PC-9 (cell line): ENCODE measurements around the gene RANBP10. TPM values are rescaled to one million over a fixed set of nuclear protein-coding genes. Genes with fewer than 3 reads are reported as not detected.

ENCODE experiments used
- BruUV-seq: library from RNA; stranded (reverse); fragments of 400-500 nt; replicated peaks from 2 replicates; lab custom pipeline; 2021; lab: Mats Ljungman, UMichigan
- CTCF ChIA-PET: fragments of 300-600 bp; sonication (Branson Sonifier 250); formaldehyde crosslinking; loops from one replicate; lab custom pipeline; 2022; ENCODE audit warnings: antibody characterized with exemption; lab: Charles Lee
- POLR2A ChIA-PET: fragments of 300-600 bp; sonication (Branson Sonifier 250); formaldehyde crosslinking; loops from one replicate; lab custom pipeline; 2022; ENCODE audit warnings: antibody characterized with exemption; ENCODE audit not compliant: unreplicated experiment; lab: Charles Lee
- DNase-seq, 2 experiments: peaks; one replicate each; pipeline versions ENCODE4 v3.0.0 to v3.0.0-alpha.2; 2015 to 2022; ENCODE audit warnings: mixed read lengths in 1 of 2
- H2AFZ ChIP-seq: fragments of 200-600 bp; sonication (generic); 2 replicates; pipeline ENCODE4 v1.8.1; 2017; ENCODE audit warnings: antibody characterized with exemption
- H3F3A ChIP-seq: fragments of 200-600 bp; sonication (generic); 2 replicates; pipeline ENCODE4 v1.8.1; 2017; ENCODE audit warnings: antibody characterized with exemption, mild to moderate bottlenecking, low read depth; ENCODE audit not compliant: insufficient read depth
- H3K27ac ChIP-seq: fragments of 200-600 bp; sonication (generic); 2 replicates; pipeline ENCODE4 v1.6.1; 2016; ENCODE audit warnings: mixed run types
- H3K27me3 ChIP-seq: fragments of 200-600 bp; sonication (generic); 2 replicates; pipeline ENCODE4 v1.6.1; 2016; ENCODE audit warnings: low read depth, mixed run types; ENCODE audit not compliant: insufficient read depth
- H3K36me3 ChIP-seq: fragments of 200-600 bp; sonication (generic); 2 replicates; pipeline ENCODE4 v1.6.1; 2016; ENCODE audit warnings: low read depth, mixed run types
- H3K4me1 ChIP-seq: fragments of 200-600 bp; sonication (generic); replicated peaks from 2 replicates; pipeline ENCODE4 v1.6.1; 2016; ENCODE audit warnings: mixed run types; ENCODE audit not compliant: insufficient read depth
- H3K4me2 ChIP-seq: fragments of 200-600 bp; sonication (generic); 2 replicates; pipeline ENCODE4 v1.6.1; 2017; ENCODE audit warnings: mixed run types
- H3K4me3 ChIP-seq: fragments of 200-600 bp; sonication (generic); 2 replicates; pipeline ENCODE4 v1.6.1; 2016; ENCODE audit warnings: mixed run types
- H3K79me2 ChIP-seq: fragments of 200-600 bp; sonication (generic); 2 replicates; pipeline ENCODE4 v1.6.1; 2017; ENCODE audit warnings: low read depth, mixed run types
- H3K9me2 ChIP-seq: fragments of 200-600 bp; sonication (generic); 2 replicates; pipeline ENCODE4 v1.8.1; 2017; ENCODE audit warnings: mild to moderate bottlenecking; ENCODE audit not compliant: insufficient read depth
- H3K9me3 ChIP-seq: fragments of 200-600 bp; sonication (generic); 2 replicates; pipeline ENCODE4 v1.8.1; 2016; ENCODE audit warnings: low read depth; ENCODE audit not compliant: insufficient read depth
- H4K20me1 ChIP-seq: fragments of 200-600 bp; sonication (generic); 2 replicates; pipeline ENCODE4 v1.8.1; 2017; ENCODE audit not compliant: insufficient read depth
- EZH2 ChIP-seq: fragments of 200-600 bp; sonication (generic); IDR thresholded peaks from 2 replicates; pipeline ENCODE4 v1.8.0; 2017; ENCODE audit warnings: antibody characterized with exemption, low read depth
- intact Hi-C: fragments of 100-400 bp; cut with micrococcal nuclease; formaldehyde crosslinking; loops from one replicate; pipeline ENCODE4 v1.10.0; 2022; ENCODE audit not compliant: unreplicated experiment
- total RNA-seq: library from RNA; stranded (reverse); gene quantifications from 2 replicates; pipeline ENCODE4 v1.2.3, GENCODE V29; 2021
- TF ChIP-seq, protein P1 (sequence below): fragments of 200-600 bp; sonication (generic); conservative IDR thresholded peaks from 2 replicates; pipeline ENCODE4 v1.6.1; 2017; ENCODE audit warnings: mixed run types, antibody characterized with exemption, mild to moderate bottlenecking, moderate library complexity

The RANBP10 gene
- total RNA-seq, 1 experiment from 2014 or later = 21.0 TPM

DNA sequence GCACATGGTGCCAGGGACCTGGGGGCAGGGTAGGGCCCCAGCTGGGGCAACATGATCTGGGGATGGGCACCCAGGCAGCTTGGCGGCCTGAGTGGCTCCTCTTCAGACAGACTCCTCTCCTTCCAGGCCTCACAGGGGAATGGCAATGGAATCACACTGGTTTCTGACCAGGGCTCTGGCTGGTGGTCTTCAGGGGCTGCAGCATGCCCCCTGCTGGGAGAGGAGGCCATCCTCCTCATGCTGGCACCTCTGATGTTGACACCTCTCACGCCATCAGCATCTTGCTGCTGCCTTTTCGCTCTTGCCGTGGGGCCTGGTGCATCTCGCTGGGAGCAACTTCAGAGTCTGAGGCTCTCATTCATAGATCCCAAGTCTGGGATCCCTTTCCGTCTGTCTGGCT is 76.0 kb downstream of the RANBP10 start:
- POLR2A ChIA-PET = no interaction called here

DNA sequence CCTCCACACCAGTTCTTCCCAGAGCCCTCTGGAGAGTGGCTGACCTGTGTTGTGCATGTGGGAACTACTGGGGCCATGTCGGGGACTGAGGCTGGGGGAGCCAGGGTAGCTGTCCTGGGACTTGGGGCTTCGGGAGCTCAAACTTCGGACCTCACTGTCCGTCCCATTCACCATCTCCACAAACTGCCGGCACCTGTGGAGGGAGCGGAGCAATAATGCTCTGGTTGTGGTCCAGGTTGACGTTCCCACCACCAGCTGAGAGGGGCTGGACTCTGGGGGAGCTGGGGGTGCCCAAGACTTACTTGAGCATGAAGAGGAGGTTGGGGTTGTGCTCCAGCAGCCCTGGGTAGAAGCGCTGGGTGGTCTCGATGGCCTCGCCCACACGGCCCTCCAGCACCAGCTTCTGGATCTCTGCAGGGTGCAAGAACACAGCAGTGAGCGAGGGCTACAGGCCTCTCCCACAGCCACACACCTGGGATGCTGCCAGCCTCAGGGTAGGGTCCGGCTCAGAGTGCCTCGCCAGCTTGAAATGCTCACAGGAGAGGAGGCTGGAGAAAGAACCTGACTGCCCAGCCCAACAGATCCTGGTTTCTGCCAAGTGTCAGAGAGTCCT is 76.6 kb downstream of the RANBP10 start:
- intact Hi-C loops = no loop called here
- no peaks in the 10 kb centered on the region for H4K20me1 ChIP-seq
- TF ChIP-seq EZH2 = no peak
- TF ChIP-seq, protein P1, sequence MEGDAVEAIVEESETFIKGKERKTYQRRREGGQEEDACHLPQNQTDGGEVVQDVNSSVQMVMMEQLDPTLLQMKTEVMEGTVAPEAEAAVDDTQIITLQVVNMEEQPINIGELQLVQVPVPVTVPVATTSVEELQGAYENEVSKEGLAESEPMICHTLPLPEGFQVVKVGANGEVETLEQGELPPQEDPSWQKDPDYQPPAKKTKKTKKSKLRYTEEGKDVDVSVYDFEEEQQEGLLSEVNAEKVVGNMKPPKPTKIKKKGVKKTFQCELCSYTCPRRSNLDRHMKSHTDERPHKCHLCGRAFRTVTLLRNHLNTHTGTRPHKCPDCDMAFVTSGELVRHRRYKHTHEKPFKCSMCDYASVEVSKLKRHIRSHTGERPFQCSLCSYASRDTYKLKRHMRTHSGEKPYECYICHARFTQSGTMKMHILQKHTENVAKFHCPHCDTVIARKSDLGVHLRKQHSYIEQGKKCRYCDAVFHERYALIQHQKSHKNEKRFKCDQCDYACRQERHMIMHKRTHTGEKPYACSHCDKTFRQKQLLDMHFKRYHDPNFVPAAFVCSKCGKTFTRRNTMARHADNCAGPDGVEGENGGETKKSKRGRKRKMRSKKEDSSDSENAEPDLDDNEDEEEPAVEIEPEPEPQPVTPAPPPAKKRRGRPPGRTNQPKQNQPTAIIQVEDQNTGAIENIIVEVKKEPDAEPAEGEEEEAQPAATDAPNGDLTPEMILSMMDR = no peak
- no TSS peak for BruUV-seq
- H3K27ac ChIP-seq = no peak overlapping the region
- H3F3A ChIP-seq = no peaks in the 10 kb centered on the region
- H3K9me2 ChIP-seq = no peaks in the 10 kb centered on the region
- no peaks in the 10 kb centered on the region for H3K9me3 ChIP-seq
- H3K4me1 ChIP-seq = no peaks in the 10 kb centered on the region
- no peaks in the 10 kb centered on the region; the same call in 1 of the 2 replicates for H3K36me3 ChIP-seq
- H3K4me2 ChIP-seq = no peak overlapping the region
- ChIA-PET CTCF (no interaction called here), POLR2A (no interaction called here)
- no peak for DNase-seq
- no peaks in the 10 kb centered on the region for H3K79me2 ChIP-seq
- H3K4me3 ChIP-seq = no peak overlapping the region
- no peak overlapping the region for H2AFZ ChIP-seq
- no peaks in the 10 kb centered on the region for H3K27me3 ChIP-seq

More for the DNA sequence above, 76.0 kb downstream of the RANBP10 start:
- Histone ChIP-seq H3K9me2 (no peaks in the 10 kb centered on the region), H3K36me3 (no peaks in the 10 kb centered on the region; the same call in 1 of the 2 replicates), H2AFZ (no peak overlapping the region), H3K4me3 (no peak overlapping the region), H3K4me1 (no peaks in the 10 kb centered on the region), H3F3A (no peaks in the 10 kb centered on the region), H3K4me2 (no peak overlapping the region), H3K9me3 (no peaks in the 10 kb centered on the region), H4K20me1 (no peaks in the 10 kb centered on the region), H3K27me3 (no peaks in the 10 kb centered on the region), H3K27ac (no peak overlapping the region), H3K79me2 (no peaks in the 10 kb centered on the region)
- intact Hi-C loops = no loop called here
- no peak for TF ChIP-seq EZH2
- TF ChIP-seq, protein P1 = no peak
- CTCF ChIA-PET = no interaction called here
- BruUV-seq = no TSS peak
- no peak for DNase-seq

DNA sequence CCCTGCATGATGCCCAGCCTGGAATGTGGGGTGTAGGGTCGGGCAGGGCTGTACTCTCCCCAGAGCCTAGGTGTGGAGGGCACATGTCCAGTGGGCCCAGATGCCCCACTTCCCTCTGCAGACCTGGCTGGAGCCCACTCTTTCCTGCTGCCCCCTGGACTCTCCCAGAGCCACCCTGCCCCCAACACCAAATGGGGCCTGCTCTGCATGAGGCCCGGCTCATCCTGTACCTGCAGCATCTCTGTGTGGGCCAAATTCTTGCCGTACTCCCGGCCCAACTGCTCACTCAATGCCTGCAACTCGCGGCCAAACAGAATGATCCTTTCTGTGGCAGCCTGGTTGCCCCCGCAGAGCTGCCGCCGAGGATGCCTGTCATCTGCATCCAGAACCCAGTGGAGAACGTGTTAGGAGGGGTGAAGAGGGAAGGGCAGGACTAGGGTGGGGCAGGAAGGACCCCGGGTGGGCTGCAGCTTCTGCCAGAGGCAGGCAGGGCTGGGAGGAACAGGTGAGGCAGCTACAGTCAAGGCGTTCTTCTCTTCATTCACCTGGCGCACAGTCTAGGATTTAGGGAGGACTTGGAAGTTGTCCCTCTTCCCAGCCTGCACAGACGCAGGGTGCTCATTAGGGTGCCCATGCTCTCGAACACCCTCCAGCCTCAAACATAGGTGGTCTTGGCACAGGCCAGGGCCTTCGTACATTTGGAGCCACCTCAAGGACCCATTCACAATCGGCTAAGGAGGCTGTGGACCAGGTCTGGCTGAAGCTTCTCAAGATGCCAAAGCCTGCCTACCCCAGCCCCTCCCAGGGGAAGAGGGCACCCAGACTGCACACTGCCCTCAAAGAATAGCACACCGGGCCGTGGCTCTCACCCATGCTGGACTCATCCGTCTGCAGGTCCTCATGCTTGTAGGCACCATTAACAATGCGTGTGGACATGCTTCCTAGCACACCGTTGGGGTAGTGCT is 78.6 kb downstream of the RANBP10 start:
- H3K79me2 ChIP-seq = no peaks in the 10 kb centered on the region
- H3K27me3 ChIP-seq = no peaks in the 10 kb centered on the region
- BruUV-seq = no TSS peak
- no peaks in the 10 kb centered on the region for H3K9me3 ChIP-seq
- no peaks in the 10 kb centered on the region for H3K9me2 ChIP-seq
- intact Hi-C loops = no loop called here
- H2AFZ ChIP-seq = no peak overlapping the region
- peaks cover 2% of the 10 kb centered on the region; the same call in 1 of the 2 replicates for H3K4me1 ChIP-seq
- ChIA-PET POLR2A (no interaction called here), CTCF (no interaction called here)
- H3K36me3 ChIP-seq = no peaks in the 10 kb centered on the region; the same call in 1 of the 2 replicates
- no peak overlapping the region for H3K4me2 ChIP-seq
- no peak overlapping the region for H3K4me3 ChIP-seq
- no peak for TF ChIP-seq EZH2
- TF ChIP-seq, protein P1 = no peak
- DNase-seq = no peak
- H4K20me1 ChIP-seq = no peaks in the 10 kb centered on the region
- H3K27ac ChIP-seq = no peak overlapping the region
- peaks cover 8% of the 10 kb centered on the region; the same call in 1 of the 2 replicates for H3F3A ChIP-seq
